Thyroid gland (tissue), 4 donors: ENCODE measurements around the gene CABLES2. TPM values are rescaled to one million over a fixed set of nuclear protein-coding genes. Genes with fewer than 3 reads are reported as not detected.

Source experiments
- DNase-seq, 2 donors: peaks; one replicate each; pipeline ENCODE4 v3.0.0-alpha.2; 2019
- H3K27ac ChIP-seq, 3 donors: fragments of 200-600 bp; sonication (generic); 1 replicate in 2 of 3; 2 replicates in 1 of 3; pipeline ENCODE4 v1.5.1; 2016 to 2019; ENCODE audit warnings: mild to moderate bottlenecking in 1 of 3, moderate library complexity in 1 of 3
- H3K27me3 ChIP-seq: fragments of 200-600 bp; sonication (generic); one replicate; pipeline ENCODE4 v1.5.1; 2019
- H3K36me3 ChIP-seq, 2 donors: fragments of 200-600 bp; sonication (generic); one replicate each; pipeline ENCODE4 v1.5.1; 2016 to 2019
- H3K4me1 ChIP-seq, 2 donors: fragments of 200-600 bp; sonication (generic); one replicate each; pipeline ENCODE4 v1.5.1; 2017 to 2019
- H3K4me3 ChIP-seq, 3 donors: fragments of 200-600 bp; sonication (generic); replicated peaks in 1 of 3; 1 replicate in 2 of 3; 2 replicates in 1 of 3; pipeline ENCODE4 v1.5.1; 2016; ENCODE audit warnings: mild to moderate bottlenecking in 1 of 3
- H3K9me3 ChIP-seq: fragments of 200-600 bp; sonication (generic); one replicate; pipeline ENCODE4 v1.5.1; 2017
- POLR2A ChIP-seq, 2 donors: fragments of 450-650 bp; IDR thresholded peaks; one replicate each; pipeline ENCODE4 v1.6.1; 2017; ENCODE audit warnings: antibody characterized with exemption in 2 of 2, mild to moderate bottlenecking in 2 of 2, moderate library complexity in 1 of 2
- WGBS, 2 donors: methylation state at CpG; one replicate each; pipeline ENCODE4 v1.1.5; 2017; 5-methylcytosine and 5-hydroxymethylcytosine counted together
- intact Hi-C: fragments of 100-400 bp; cut with DNase I; formaldehyde crosslinking; loops from one replicate; pipeline ENCODE4 v1.15.1; 2023
- total RNA-seq, 4 donors: library from RNA; depleted of rRNA; stranded (reverse); fragments of >200 nt; gene quantifications; one replicate each; pipeline ENCODE4 v1.2.3, GENCODE V29; 2016
- TF ChIP-seq, protein P1 (sequence below), 6 experiments: fragments of 200-600 bp in 3 of 6; fragments of 450-650 bp in 3 of 6; sonication (generic) in 3 of 6; IDR thresholded peaks; one replicate each; pipeline ENCODE4 v1.5.1; 2016 to 2019; ENCODE audit warnings: antibody characterized with exemption in 6 of 6, mild to moderate bottlenecking in 2 of 6, inconsistent platforms in 1 of 6, moderate library complexity in 1 of 6

The CABLES2 gene
- total RNA-seq, 4 donors from 2014 or later, result 5.8 to 8.5 (median 7.7) TPM

DNA sequence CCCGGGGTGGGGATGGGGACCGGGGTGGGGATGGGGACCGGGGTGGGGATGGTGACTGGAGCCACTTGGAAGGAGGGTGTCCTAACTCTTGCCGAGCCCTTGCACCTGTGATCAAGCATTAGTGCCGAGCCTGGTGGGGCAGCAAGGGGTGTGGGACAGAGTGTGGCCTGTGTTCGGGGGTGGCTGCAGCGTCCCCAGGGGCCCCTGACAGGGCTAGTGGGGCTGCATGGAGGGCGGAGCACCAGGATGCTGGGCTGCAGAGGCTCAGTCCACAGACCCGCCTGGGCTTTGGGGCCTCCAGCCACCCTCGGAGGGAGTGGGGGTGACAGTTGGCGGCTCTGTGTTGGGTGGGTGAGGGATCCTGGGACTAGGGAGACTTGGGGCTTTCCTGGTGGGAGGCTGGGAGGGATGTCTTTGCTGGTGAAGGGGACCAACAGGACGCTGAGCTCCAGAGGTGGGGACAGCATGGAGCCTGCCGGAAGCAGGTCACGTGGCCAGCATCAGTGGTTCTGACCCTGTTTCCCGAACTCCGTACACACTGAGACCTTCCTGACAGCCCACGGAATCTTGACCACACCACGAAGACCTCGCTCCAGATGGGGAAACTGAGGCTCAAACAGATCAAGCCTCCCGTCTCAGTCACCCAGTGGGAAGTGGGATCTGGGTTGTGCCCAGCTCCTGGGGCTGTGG lies 15.7 kb upstream of the CABLES2 start:
- H3K4me3 ChIP-seq, result no peak overlapping the region
- no peak for DNase-seq
- 84% methylated on average over 17 to 20 of the region's 20 CpGs for WGBS, 2 donors
- peaks cover 32 to 41% of the 10 kb centered on the region in 2 donors for H3K4me1 ChIP-seq
- no peaks in the 10 kb centered on the region for H3K36me3 ChIP-seq
- intact Hi-C loops, result no loop called here
- TF ChIP-seq, protein P1, sequence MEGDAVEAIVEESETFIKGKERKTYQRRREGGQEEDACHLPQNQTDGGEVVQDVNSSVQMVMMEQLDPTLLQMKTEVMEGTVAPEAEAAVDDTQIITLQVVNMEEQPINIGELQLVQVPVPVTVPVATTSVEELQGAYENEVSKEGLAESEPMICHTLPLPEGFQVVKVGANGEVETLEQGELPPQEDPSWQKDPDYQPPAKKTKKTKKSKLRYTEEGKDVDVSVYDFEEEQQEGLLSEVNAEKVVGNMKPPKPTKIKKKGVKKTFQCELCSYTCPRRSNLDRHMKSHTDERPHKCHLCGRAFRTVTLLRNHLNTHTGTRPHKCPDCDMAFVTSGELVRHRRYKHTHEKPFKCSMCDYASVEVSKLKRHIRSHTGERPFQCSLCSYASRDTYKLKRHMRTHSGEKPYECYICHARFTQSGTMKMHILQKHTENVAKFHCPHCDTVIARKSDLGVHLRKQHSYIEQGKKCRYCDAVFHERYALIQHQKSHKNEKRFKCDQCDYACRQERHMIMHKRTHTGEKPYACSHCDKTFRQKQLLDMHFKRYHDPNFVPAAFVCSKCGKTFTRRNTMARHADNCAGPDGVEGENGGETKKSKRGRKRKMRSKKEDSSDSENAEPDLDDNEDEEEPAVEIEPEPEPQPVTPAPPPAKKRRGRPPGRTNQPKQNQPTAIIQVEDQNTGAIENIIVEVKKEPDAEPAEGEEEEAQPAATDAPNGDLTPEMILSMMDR (IDR thresholded peaks at IDR 0.05), result no peak
- TF ChIP-seq POLR2A (IDR thresholded peaks at IDR 0.05), result no peak
- no peak overlapping the region for H3K27ac ChIP-seq
- no peaks in the 10 kb centered on the region for H3K9me3 ChIP-seq
- H3K27me3 ChIP-seq, result no peaks in the 10 kb centered on the region

DNA sequence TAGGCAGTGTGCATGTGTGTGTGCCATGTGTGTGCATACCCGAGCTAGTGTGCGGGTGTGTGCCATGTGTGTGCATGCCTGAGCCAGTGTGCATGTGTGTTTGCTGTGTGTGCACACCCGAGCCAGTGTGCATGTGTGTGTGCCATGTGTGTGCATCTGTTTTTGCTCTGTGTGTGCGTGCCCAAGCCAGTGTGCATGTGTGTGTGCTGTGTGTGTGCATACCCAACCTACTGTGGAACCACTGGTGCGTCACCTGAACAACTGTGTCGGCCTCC lies 14.6 kb upstream of the CABLES2 start:
- no peak for DNase-seq
- no peaks in the 10 kb centered on the region for H3K36me3 ChIP-seq
- intact Hi-C loops, result no loop called here
- H3K27ac ChIP-seq, result no peak overlapping the region
- no peak overlapping the region for H3K4me3 ChIP-seq
- H3K9me3 ChIP-seq, result no peaks in the 10 kb centered on the region
- H3K4me1 ChIP-seq, result peaks cover 23 to 32% of the 10 kb centered on the region in 2 donors
- 97 to 100% methylated on average over 4 to 6 of the region's 6 CpGs for WGBS, 2 donors
- TF ChIP-seq, protein P1 (IDR thresholded peaks at IDR 0.05), result no peak
- TF ChIP-seq POLR2A (IDR thresholded peaks at IDR 0.05), result no peak
- no peaks in the 10 kb centered on the region for H3K27me3 ChIP-seq

DNA sequence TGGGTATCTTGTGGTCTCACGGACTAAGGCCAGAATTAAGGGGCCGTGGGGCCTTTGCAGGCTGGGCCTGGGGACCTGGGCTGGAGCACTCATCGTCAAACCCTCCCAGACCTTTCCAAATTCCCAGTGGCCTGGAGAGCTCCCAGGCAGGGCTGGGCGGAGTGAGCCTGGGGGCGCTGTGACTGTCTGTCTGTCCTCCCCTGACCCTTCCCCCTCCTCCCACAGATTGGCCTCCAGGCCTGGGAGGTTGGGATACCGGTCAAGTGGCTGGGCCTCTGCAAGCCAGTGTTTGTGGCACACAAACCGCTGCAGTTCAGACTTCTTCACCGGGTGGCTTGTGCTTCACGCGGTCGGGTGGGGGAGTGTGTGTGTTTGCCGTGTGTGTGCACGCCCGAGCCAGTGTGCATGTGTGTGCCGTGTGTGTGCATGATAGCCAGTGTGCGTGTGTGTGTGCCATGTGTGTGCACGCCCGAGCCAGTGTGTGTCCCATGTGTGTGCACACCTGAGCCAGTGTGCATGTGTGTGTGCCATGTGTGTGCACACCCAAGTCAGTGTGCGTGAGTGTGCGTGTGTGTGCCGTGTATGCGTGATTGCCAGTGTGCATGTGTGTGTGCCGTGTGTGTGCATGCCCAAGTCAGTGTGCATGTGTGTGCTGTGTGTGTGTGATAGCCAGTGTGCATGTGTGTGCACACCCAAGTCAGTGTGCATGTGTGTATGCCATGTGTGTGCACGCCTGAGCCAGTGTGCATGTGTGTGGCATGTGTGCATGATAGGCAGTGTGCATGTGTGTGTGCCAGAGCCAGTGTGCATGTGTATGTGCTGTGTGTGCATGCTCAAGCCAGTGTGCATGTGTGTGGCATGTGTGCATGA lies 14.0 kb upstream of the CABLES2 start:
- 85 to 87% methylated on average over 17 to 21 of the region's 24 CpGs for WGBS, 2 donors
- H3K27ac ChIP-seq, result no peak overlapping the region
- no peaks in the 10 kb centered on the region for H3K27me3 ChIP-seq

DNA sequence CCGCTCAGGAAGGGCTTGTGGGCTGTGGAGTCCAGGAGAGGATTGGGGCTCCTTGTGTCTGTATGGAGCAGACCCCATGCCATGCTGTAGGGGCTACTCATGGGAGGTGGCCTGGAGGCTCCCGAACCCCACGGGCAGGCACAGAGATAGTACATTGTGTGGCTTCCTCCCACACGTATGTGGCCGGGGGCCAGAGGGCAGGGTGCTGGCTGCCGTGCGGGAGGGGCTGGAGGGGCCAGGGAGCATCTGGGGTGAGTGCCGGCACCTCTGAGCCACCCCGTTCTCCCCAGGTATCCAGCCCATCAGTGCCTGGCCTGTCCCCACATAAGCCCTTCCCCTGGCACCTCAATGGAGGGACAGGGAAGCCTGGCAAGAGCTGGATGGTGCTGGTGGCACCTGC lies 12.7 kb upstream of the CABLES2 start:
- 92 to 93% methylated on average over 3 to 6 of the region's 9 CpGs for WGBS, 2 donors
- TF ChIP-seq, protein P1 (IDR thresholded peaks at IDR 0.05), result no peak
- no peak for TF ChIP-seq POLR2A (IDR thresholded peaks at IDR 0.05)
- intact Hi-C loops, result no loop called here

More for the DNA sequence above, 14.0 kb upstream of the CABLES2 start:
- TF ChIP-seq, protein P1 (IDR thresholded peaks at IDR 0.05), result no peak
- intact Hi-C loops, result no loop called here
- H3K36me3 ChIP-seq, result no peaks in the 10 kb centered on the region
- H3K4me1 ChIP-seq, result peaks cover 18 to 26% of the 10 kb centered on the region in 2 donors
- DNase-seq, result no peak
- no peaks in the 10 kb centered on the region for H3K9me3 ChIP-seq
- no peak overlapping the region for H3K4me3 ChIP-seq

More for the DNA sequence above, 12.7 kb upstream of the CABLES2 start:
- Histone ChIP-seq H3K4me3 (no peak overlapping the region), H3K27me3 (no peaks in the 10 kb centered on the region), H3K27ac (no peak overlapping the region), H3K36me3 (no peaks in the 10 kb centered on the region), H3K4me1 (peaks cover 8 to 13% of the 10 kb centered on the region in 2 donors), H3K9me3 (no peaks in the 10 kb centered on the region)
- no peak for DNase-seq
